ENCODE data around the gene AXL.

Gene AXL

GRCh38 chr19:41234512-41235168, 15.6 kb downstream of the AXL start:
- no peak for DNase-seq (ENCODE audit: low read depth in 2 of 2)

GRCh38 chr19:41235480-41235879, 16.5 kb downstream of the AXL start:
- no peak for DNase-seq (ENCODE audit: low read depth in 2 of 2)

DNA sequence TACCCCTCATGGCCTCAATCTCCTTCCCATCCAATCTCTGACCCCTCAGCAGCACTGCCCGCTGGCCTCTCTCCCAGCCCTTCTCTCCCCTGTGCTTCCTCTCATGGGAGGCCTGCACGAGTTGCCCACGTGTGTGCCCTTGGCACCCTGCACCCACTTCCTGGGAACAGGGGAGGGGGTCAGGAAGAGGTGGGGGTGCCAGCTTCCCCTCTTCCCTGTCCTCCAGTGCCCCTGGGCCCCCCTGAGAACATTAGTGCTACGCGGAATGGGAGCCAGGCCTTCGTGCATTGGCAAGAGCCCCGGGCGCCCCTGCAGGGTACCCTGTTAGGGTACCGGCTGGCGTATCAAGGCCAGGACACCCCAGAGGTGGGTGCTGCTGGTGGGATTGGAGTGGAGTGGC, 19.2 kb downstream of the AXL start:
- DNase-seq (ENCODE audit: low read depth in 2 of 2), result no peak

GRCh38 chr19:41239363-41239762, 20.3 kb downstream of the AXL start:
- no peak for DNase-seq (ENCODE audit: low read depth in 2 of 2)

- DNase-seq (ENCODE audit: low read depth in 2 of 2), result no peak
Measured at GRCh38 chr19:41239961-41240574, 21.0 kb downstream of the AXL start.

- no peak for DNase-seq (ENCODE audit: low read depth in 2 of 2)
Measured at GRCh38 chr19:41241859-41242258, 22.8 kb downstream of the AXL start.

GRCh38 chr19:41244117-41244516, 25.1 kb downstream of the AXL start:
- no peak for DNase-seq (ENCODE audit: low read depth in 2 of 2)

DNA sequence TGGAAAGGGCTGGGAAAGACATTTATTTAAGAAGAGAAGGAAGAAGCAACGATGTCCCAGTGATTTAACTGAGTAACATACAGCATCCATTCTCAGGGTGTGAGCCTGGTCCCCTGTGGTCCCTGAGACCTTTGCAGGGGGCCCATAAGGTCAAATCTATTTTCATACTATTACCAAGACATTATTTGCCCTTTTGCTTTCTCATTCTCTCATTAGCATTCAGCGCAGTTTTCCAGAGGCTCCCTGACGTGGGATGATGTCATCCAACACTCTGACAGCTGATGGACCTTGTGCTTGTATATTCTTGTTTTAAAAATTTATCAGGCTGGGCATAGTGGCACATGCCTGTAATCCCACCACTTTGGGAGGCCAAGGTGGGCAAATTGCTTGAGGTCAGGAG, 26.8 kb downstream of the AXL start:
- no peak for DNase-seq (ENCODE audit: low read depth in 2 of 2)

DNA sequence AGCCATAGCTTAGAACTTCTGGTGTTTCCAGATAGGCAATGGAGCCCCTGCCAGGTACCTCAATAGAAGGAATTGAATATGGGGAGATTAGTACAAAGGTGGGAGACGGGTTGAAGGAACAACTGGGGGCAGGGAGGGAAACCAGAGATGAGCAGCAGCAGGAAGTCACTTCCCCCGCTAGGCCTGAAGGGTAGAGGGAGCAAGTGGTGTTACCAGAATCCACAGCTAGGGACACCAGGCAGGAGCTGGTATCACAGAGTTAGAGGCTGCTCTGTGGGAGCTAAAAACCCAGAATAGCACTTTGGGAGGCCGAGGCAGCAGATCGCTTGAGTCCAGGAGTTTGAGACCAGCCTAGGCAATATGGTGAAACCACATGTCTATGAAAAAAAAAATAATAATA, 29.9 kb downstream of the AXL start:
- no peak for DNase-seq (ENCODE audit: low read depth in 2 of 2)

- DNase-seq (ENCODE audit: low read depth in 2 of 2), result no peak
Measured at GRCh38 chr19:41249707-41250423, 30.8 kb downstream of the AXL start.

- no peak for DNase-seq (ENCODE audit: low read depth in 2 of 2)
Measured at GRCh38 chr19:41253660-41254059, 34.6 kb downstream of the AXL start.

- no peak for DNase-seq (ENCODE audit: low read depth in 2 of 2)
Measured at GRCh38 chr19:41255171-41255570, 36.1 kb downstream of the AXL start.

DNA sequence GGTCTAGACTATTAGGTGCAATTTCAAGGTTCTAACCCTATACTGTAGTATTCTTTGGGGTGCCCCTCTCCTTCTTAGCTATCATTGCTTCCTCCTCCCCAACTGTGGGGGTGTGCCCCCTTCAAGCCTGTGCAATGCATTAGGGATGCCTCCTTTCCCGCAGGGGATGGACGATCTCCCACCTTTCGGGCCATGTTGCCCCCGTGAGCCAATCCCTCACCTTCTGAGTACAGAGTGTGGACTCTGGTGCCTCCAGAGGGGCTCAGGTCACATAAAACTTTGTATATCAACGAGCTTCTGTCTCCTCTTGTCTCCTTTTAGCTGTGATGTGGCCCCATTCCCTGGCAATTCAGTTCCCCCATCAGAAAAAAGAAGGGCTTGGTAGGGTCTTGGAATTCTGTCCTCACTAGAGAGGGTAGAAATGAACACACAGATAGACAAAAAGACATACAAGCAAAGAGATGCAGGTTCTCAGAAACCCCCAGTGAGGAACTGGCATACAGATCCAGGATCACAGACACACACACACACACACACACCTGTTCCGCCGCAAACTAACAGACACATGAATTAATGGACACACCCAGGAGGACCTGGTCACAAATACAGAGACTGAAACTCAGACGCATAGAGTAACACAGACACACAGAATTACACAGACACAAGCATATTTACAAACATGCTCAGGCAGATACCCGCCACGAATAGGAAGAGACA, 42.6 kb downstream of the AXL start:
- DNase-seq (ENCODE audit: low read depth in 2 of 2), result no peak

DNA sequence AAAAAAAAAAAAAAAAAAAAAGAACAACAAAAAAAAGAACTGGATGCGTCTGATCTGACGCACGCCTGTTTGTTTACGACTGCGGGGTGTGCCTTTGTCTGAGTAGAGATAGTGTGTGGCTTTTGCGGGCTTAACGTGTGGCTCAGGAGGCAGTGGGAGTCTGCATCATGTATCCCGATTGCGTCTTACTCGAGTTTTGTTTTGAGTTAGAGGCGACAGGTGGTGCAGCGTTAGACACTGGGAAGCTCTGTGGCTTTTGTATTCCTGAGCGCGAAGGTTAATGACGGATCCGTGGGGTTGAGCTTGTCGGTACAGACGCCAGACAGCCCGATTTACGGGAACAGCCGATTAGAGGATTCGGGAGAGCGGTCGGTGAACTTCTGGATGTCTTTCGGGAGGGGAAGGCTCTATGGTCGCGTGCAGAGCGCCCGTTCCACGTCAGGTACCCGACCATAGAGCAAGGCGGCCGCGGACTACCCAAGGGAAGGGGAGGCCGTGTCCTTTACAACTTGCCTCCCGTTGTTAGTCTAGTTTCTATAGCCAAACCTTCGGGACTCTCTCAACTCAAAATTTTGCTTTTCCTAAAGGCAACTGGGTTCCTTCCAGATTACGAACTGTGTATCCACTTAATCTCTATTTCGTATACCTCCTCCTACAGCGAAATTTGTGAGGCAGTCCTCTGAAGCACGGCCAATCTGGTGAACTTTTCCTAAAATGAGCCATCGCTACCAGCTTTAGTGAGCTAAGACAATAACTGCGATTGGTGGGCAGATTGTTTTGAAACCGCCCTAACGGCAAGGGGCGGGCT, 44.2 kb downstream of the AXL start:
- DNase-seq (ENCODE audit: low read depth in 2 of 2), result peak; percentile 42 to 61

DNA sequence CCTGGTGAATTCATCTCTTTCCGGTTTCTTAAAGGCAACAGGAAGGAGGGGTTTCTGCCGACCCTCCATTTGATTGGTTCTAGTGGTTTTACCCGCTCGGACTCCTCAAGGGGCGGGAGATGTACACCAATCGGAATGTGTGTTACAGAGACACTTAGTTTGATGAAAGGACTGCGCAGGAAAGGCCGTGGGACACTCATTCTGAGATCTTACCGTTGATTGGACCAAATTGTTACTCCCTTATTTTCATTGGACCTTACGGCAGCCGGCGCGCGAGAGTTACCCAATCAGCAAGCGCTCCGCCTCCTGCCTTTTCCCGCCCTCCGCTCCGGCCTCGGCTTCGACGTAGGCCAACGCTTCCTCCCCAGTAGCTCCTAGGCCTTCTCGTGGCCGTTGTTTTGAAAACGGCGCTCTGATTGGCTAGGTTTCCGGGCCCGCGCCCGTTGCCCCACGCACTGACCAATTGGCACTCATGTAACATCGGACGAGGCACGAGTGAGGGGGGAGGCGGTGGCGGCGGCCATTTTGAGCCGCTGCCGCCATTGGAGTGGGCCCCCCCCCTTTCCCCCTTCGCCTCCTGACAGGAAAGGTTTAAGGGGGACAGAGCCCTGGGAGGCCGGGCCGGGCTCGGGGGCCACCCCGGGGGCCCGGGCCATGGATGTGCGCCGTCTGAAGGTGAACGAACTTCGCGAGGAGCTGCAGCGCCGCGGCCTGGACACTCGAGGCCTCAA, 45.0 kb downstream of the AXL start, which contains the start of gene HNRNPUL1:
HNRNPUL1 (plus strand) TSS at position 523 of the 731 bp plus-strand sequence; CDS start at position 655, 132 bp downstream.
- DNase-seq (ENCODE audit: low read depth in 2 of 2), result peak; percentile 98 to 99

DNA sequence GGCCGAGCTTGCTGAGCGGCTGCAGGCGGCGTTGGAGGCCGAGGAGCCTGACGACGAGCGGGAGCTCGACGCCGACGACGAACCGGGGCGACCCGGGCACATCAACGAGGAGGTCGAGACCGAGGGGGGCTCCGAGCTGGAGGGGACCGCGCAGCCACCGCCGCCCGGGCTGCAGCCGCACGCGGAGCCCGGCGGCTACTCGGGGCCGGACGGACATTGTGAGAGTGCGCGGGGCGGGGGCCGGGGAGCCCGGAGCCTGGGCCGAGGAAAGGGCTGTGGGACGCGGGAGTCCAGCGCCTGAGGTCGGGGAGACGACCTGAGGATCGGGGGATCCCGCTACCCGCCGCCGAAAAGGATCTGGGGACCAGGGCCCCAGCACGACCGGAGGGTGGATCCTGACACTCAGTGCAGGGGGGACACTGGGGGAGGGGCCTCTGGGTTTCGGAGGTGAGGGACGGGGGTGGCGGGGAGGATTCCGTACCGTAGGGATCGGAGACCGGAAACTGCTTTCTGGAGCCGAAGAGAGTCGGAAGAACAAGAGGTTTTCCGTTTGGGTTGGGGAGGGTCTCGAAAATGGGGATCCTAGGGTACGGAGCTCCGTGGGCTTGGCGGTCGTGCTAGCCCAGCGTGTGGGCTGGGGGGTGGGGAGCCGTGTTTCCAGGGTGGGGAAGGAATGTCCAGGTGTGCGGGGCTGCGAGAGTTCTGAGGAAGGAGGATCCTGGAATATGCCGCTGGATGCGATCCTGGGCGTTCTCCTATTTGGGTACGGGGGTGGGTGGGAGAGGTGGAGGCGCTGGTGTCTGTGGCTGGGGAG, 45.8 kb downstream of the AXL start:
- DNase-seq (ENCODE audit: low read depth in 2 of 2), result peak; percentile 4 to 9

DNA sequence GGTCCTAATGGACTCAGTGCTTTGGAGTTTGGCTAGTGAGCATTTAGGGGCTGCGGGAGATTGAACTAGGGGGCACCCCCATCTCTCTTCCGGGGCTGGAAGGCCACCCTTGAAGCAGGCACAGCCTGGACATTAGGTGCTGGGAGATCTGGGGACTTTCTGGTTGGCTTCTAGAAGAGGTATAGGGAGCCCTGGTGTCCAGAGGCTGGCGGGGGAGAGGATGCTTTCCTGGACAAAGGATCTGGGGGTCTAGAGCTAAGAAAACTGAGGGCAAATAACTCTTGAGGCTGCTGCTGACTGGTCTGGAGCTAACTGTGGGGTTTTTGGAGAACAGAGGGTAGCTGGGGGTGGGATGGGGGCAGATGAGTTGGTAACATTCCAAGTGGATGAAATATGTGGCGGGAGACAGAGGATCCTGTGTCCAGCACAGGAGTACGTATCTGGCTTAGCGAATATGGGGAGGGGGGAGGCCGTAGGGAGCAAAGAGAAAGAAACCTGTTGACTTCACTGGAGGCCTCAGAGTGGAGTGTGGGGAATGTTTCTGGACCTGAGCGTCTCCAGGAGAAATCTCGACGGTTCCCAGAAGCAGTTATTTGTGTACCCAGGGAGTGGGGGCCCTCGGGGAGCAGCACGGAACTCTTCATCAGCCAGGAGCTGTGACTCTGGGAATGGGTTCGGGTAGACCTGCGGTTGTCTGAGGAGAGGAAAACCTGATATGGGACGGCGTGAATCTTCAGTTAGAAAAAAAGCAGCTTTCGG, 46.6 kb downstream of the AXL start:
- no peak for DNase-seq (ENCODE audit: low read depth in 2 of 2)

GRCh38 chr19:41269055-41269454, 50.0 kb downstream of the AXL start:
- no peak for DNase-seq (ENCODE audit: low read depth in 2 of 2)

DNA sequence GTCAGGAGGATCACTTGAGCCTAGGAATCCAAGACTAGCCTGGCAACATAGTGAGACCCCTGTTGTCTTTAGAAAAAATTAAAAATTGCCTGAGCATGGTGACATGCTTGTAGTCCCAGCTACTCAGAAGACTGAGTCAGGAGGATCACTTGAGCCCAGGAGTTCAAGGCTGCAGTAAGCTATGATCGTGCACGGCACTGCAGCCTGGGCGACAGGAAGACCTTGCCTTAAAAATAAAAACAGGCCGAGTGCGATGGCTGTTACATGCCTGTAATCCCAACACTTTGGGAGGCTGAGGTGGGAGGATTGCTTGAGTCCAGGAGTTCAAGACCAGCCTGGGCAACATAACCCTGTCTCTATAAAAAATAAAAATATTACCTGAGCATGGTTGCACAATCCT, 50.5 kb downstream of the AXL start:
- no peak for DNase-seq (ENCODE audit: low read depth in 2 of 2)

Data from stimulated activated CD8-positive, alpha-beta memory T cell treated with anti-CD3 and anti-CD28 coated beads, Interleukin-2, amount 100 ng/mL, for 1 hour (primary cell).